NCI-H128 (cell line): ENCODE measurements around the gene PHKA1.
"Not testable (repeated sequence)": the region's sequence is repeated elsewhere in the genome, so short reads cannot be mapped to it uniquely, and the experiment has no call there.

Experiments used
- DNase-seq: peaks from one replicate; lab custom pipeline; 2025; ENCODE audit not compliant: unreplicated experiment; lab: John Stamatoyannopoulos, UW

Gene PHKA1

GRCh38 chrX:72669508-72669907 is 44.6 kb downstream of the PHKA1 start:
- DNase-seq = not testable (repeated sequence)

GRCh38 chrX:72666451-72666850 is 47.7 kb downstream of the PHKA1 start:
- DNase-seq = no peak

- DNase-seq = no peak
Measured at GRCh38 chrX:72663737-72664136, 50.4 kb downstream of the PHKA1 start.

GRCh38 chrX:72662020-72662747 is 51.9 kb downstream of the PHKA1 start:
- no peak for DNase-seq

GRCh38 chrX:72659723-72660122 is 54.4 kb downstream of the PHKA1 start:
- no peak for DNase-seq

- DNase-seq = no peak
Measured at GRCh38 chrX:72652082-72652481, 62.0 kb downstream of the PHKA1 start.

- no peak for DNase-seq
Measured at GRCh38 chrX:72644946-72645345, 69.2 kb downstream of the PHKA1 start.

- no peak for DNase-seq
Measured at GRCh38 chrX:72641611-72642010, 72.5 kb downstream of the PHKA1 start.

- no peak for DNase-seq
Measured at GRCh38 chrX:72635930-72636329, 78.2 kb downstream of the PHKA1 start.

GRCh38 chrX:72634331-72634730 is 79.8 kb downstream of the PHKA1 start:
- DNase-seq = no peak

- no peak for DNase-seq
Measured at GRCh38 chrX:72630185-72630584, 83.9 kb downstream of the PHKA1 start.

- DNase-seq = no peak
Measured at GRCh38 chrX:72624194-72624593, 89.9 kb downstream of the PHKA1 start.

- DNase-seq = no peak
Measured at GRCh38 chrX:72621625-72622485, 92.3 kb downstream of the PHKA1 start.

GRCh38 chrX:72621163-72621562 is 92.9 kb downstream of the PHKA1 start:
- DNase-seq = no peak

GRCh38 chrX:72620550-72621145 is 93.5 kb downstream of the PHKA1 start:
- no peak for DNase-seq

- no peak for DNase-seq
Measured at GRCh38 chrX:72609313-72609712, 104.8 kb downstream of the PHKA1 start.

- no peak for DNase-seq
Measured at GRCh38 chrX:72604705-72605104, 109.4 kb downstream of the PHKA1 start.

- no peak for DNase-seq
Measured at GRCh38 chrX:72604112-72604511, 110.0 kb downstream of the PHKA1 start.

- DNase-seq = not testable (repeated sequence)
Measured at GRCh38 chrX:72591038-72591437, 123.1 kb downstream of the PHKA1 start.

- DNase-seq = no peak
Measured at GRCh38 chrX:72584163-72584562, 129.9 kb downstream of the PHKA1 start.

GRCh38 chrX:72576141-72576894 is 137.8 kb downstream of the PHKA1 start:
- no peak for DNase-seq
